M059J (cell line): ENCODE data around the gene MAGOHB. TPM values are rescaled to one million over a fixed set of nuclear protein-coding genes. Genes with fewer than 3 reads are reported as not detected.
"Not testable (repeated sequence)": the region's sequence is repeated elsewhere in the genome, so short reads cannot be mapped to it uniquely, and the experiment has no call there.

ENCODE experiments used
- DNase-seq: peaks from one replicate; pipeline ENCODE4 v3.0.0-alpha.2; 2012; ENCODE audit warnings: low read depth
- total RNA-seq: library from RNA; depleted of rRNA; stranded (reverse); fragments of >200 nt; shearing (Covaris generic); gene quantifications from 2 replicates; pipeline ENCODE4 v1.2.3, GENCODE V29; 2014; rRNA removed

The MAGOHB gene
- total RNA-seq = 51.5 and 90.2 TPM in 2 replicates

GRCh38 chr12:10613349-10614055 lies at the start of gene MAGOHB:
TSS of gene MAGOHB (minus strand) at chr12:10613609. CDS start at chr12:10613532, 77 bp downstream.
- DNase-seq = peak; percentile 95

- peak; percentile 48 for DNase-seq
Observed at GRCh38 chr12:10661338-10661737, 47.9 kb upstream of the MAGOHB start.

- no peak for DNase-seq
Observed at GRCh38 chr12:10654003-10654402, 40.6 kb upstream of the MAGOHB start.

- DNase-seq = no peak
Observed at GRCh38 chr12:10652192-10652591, 38.8 kb upstream of the MAGOHB start.

GRCh38 chr12:10646576-10646975 lies 33.2 kb upstream of the MAGOHB start:
- DNase-seq = not testable (repeated sequence)

GRCh38 chr12:10645910-10646309 lies 32.5 kb upstream of the MAGOHB start:
- no peak for DNase-seq

GRCh38 chr12:10641735-10642500 lies 28.5 kb upstream of the MAGOHB start:
- DNase-seq = peak; percentile 78

GRCh38 chr12:10638728-10639127 lies 25.3 kb upstream of the MAGOHB start:
- DNase-seq = no peak

- no peak for DNase-seq
Observed at GRCh38 chr12:10636611-10637010, 23.2 kb upstream of the MAGOHB start.

GRCh38 chr12:10636124-10636523 lies 22.7 kb upstream of the MAGOHB start:
- no peak for DNase-seq

- DNase-seq = no peak
Observed at GRCh38 chr12:10635306-10635705, 21.9 kb upstream of the MAGOHB start.

GRCh38 chr12:10634427-10634826 lies 21.0 kb upstream of the MAGOHB start:
- DNase-seq = peak; percentile 93

GRCh38 chr12:10633541-10633940 lies 20.1 kb upstream of the MAGOHB start:
- DNase-seq = no peak

- DNase-seq = no peak
Observed at GRCh38 chr12:10632226-10632625, 18.8 kb upstream of the MAGOHB start.

- no peak for DNase-seq
Observed at GRCh38 chr12:10624605-10625004, 11.2 kb upstream of the MAGOHB start.

GRCh38 chr12:10623131-10623530 lies 9.7 kb upstream of the MAGOHB start:
- DNase-seq = no peak

- no peak for DNase-seq
Observed at GRCh38 chr12:10621278-10621677, 7.9 kb upstream of the MAGOHB start.

- DNase-seq = no peak
Observed at GRCh38 chr12:10620078-10620779, 6.8 kb upstream of the MAGOHB start.

GRCh38 chr12:10618338-10618987 lies 5.1 kb upstream of the MAGOHB start:
- peak; percentile 83 for DNase-seq

- no peak for DNase-seq
Observed at GRCh38 chr12:10617863-10618262, 4.5 kb upstream of the MAGOHB start.

GRCh38 chr12:10615532-10615931 lies 2.1 kb upstream of the MAGOHB start:
- peak; percentile 13 for DNase-seq

GRCh38 chr12:10614056-10614370 lies 604 bp upstream of the MAGOHB start:
- DNase-seq = no peak
